Posterior cingulate gyrus (tissue), 11 donors: ENCODE results near the gene METTL26.
A peak's percentile ranks its signal among the peaks of the same experiment; 100 is the strongest.
"Not testable (repeated sequence)": the region's sequence is repeated elsewhere in the genome, so short reads cannot be mapped to it uniquely, and the experiment has no call there.

ENCODE experiments used
- DNase-seq, 10 donors: peaks; one replicate each; pipeline versions ENCODE4 v3.0.0 to v3.0.0-alpha.2; 2020 to 2021; ENCODE audit warnings: mixed read lengths in 3 of 10
- intact Hi-C: fragments of 100-400 bp; cut with DNase I; formaldehyde crosslinking; loops from one replicate; pipeline ENCODE4 v1.15.1; 2023

METTL26 gene

DNA sequence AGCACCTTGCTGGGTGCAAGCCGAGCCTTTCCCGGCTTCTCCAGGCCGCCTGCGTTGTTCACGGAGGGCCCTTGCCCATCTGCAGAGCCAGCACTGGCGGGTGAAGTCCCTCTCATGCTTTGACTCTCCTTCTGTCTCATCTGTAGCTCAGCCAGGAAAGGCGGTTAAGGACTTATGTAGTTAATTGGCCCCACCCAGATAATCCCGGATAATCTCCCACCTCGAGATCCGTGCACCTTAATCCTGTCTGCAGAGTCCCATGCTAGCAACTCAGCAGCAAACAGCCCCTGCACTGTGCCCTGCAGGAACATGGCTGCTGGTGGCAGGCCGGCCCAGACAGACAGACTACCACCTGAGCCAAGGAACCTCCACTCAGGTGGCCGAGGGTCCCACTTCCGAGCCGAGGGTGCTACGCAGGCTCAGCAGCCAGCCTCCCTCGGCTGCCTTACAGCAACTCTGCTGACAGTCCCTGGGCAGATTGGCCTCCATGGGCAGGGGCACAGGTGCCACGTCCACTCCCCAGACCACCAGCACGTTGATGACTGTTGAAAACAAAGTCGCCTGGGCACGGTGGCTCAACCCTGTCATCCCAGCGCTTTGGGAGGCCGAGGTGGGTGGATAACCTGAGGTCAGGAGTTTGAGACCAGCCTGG is 29.3 kb downstream of the METTL26 start:
- no peak for DNase-seq
- intact Hi-C loops, result no loop called here

GRCh38 chr16:603933-604332 is 32.2 kb downstream of the METTL26 start:
- intact Hi-C loops, result no loop called here
- no peak for DNase-seq

- DNase-seq, result peak in 1 of 10 donors; percentile 53
- intact Hi-C loops, result no loop called here
Measured at GRCh38 chr16:600781-601180, 35.3 kb downstream of the METTL26 start.

GRCh38 chr16:598823-599739 is 37.0 kb downstream of the METTL26 start:
- intact Hi-C loops, result no loop called here
- peak in 1 of 10 donors; percentile 64 for DNase-seq

- intact Hi-C loops, DNase-seq: not testable (repeated sequence)
Measured at GRCh38 chr16:597655-598054, 38.5 kb downstream of the METTL26 start.

- intact Hi-C loops, result no loop called here
- DNase-seq, result no peak
Measured at GRCh38 chr16:596736-597060, 39.4 kb downstream of the METTL26 start.

DNA sequence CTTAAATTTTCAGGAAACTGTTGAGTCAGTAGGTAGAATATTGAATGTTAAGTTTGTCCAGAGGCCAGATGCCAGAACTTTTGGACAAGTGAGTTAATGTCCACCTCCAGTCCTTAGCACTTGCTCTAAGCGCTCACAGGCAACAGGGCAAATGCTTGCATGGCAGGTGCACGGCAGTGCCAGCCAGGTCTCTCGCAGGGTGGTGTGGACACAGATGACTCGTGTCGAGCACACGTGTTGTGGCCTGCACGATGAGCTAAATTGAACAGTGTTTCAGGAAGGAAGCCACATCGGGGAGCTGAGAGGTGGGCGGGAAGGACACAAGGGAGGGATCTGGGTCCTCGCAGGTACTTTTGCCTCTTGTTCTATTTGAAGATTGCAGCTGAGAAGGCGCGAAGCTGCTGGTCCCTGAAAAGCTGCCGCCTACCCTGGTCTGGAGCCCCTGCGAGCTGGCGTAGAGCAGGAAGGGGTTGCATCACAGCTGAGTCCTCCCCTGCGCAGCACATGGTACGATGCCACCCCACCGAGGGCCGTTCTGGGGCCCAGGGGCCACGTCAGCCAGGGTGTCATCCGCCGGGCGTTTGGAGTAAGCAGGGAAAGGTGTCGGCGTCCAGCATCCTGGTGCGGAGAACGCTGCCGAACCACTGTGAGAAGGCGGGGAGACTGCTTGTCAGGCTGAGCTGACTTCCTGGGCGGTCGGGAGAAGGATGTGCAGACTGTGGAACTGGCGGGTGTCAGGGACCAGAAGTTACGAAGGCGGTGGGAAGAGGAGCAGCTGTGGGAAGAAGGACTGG is 40.0 kb downstream of the METTL26 start:
- intact Hi-C loops, result no loop called here
- DNase-seq, result peak in 8 of 10 donors; percentile 60 to 95 (median 78)

DNA sequence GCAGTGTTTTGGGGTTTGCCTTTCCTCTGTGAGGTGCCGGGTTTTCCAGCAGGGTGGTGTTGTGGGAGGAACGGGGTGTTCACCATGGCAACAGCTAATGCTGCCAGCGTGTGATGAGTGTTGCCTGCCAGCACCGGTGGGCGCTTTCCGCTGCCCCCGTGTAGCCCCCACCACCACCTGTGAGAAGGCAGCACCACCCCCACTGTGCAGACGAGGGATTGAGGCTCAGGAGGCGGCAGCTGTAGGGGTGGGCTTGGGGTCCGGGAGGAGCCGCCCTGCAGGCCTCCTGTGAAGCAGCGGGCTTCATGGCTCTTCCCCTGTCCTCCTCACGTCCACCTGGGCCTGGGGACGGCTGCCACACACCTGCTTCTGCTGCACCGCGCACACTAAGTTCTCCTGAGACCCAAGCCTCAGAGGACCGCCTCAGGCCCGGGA is 41.0 kb downstream of the METTL26 start:
- intact Hi-C loops, result no loop called here
- no peak for DNase-seq

- intact Hi-C loops, result loop anchor here (2.0 kb wide), 1 partner anchor 43 kb away; the partner anchor contains the start of gene METTL26
- peak in 1 of 10 donors; percentile 88 for DNase-seq
Measured at GRCh38 chr16:593807-594206, 42.3 kb downstream of the METTL26 start.

DNA sequence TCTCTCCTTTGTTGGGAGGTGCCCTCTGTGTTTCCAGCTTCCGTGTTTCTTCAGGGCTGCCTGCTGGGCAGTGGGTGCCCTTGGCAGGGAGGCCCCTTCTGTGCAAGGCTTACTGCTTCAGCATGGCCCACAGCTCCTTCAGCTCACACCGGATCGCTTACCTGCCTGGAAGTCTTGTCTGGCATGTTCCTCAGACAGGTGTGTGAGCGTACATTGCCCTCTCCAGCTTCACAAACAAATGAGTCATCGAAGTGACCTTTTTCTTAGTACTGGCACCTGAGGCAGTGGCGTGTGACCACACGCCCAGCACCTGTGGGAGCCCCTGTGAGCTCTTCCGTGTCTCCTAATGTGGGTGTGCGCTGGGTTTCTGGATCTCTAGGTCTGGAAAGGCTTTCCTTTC is 42.7 kb downstream of the METTL26 start:
- no peak for DNase-seq
- intact Hi-C loops, result loop anchor here (2.0 kb wide), 1 partner anchor 43 kb away; the partner anchor contains the start of gene METTL26

GRCh38 chr16:592518-593306 is 43.4 kb downstream of the METTL26 start:
- intact Hi-C loops, result loop anchor here (2.0 kb wide), 1 partner anchor 44 kb away; the partner anchor contains the start of gene METTL26
- peak; percentile 31 to 96 (median 72) for DNase-seq

- no peak for DNase-seq
- intact Hi-C loops, result loop anchor here (2.0 kb wide), 1 partner anchor 45 kb away; the partner anchor contains the start of gene METTL26
Measured at GRCh38 chr16:591892-592517, 44.1 kb downstream of the METTL26 start.

- intact Hi-C loops, result no loop called here
- no peak for DNase-seq
Measured at GRCh38 chr16:591231-591630, 44.9 kb downstream of the METTL26 start.

DNA sequence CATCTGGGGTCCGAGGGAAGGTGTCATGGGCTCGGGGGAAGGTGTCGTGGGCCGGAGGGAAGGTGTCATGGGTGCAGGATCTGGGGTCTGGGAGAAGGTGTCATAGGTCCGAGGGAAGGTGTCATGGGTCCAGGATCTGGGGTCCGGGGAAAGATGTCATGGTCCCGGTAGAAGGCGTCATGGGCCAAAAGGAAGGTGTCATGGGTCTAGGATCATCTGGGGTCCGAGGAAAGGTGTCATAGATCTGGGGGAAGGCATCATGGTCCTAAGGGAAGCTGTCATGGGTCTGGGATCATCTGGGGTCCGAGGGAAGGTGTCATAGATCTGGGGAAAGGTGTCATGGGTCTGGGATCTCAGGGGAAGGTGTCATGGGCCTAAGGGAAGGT is 45.3 kb downstream of the METTL26 start:
- intact Hi-C loops, result no loop called here
- DNase-seq, result no peak

DNA sequence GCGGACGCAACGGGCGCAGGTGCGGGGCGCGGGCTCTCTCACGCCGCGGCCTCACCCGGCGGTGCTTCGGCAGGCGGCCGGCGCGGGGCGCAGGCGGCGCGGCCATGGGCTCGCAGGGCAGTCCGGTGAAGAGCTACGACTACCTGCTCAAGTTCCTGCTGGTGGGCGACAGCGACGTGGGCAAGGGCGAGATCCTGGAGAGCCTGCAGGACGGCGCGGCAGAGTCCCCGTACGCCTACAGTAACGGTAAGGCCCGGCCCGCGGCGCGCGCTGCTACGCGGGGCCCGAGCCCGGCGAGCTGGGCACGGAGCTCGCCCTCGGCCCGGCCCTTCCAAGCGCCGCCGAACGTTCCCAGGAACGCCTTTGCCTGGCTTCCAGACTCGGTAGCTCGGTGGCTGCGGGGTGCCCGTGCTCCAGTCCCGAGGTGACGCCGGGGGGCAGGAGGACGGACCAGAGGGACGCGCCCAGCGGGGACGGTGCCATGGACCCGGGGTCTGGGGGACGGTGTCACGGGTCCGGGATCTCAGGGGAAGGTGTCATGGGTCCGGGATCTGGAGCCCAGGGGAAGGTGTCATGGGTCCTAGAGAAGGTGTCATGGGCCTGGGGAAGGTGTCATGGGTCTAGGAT is 45.8 kb downstream of the METTL26 start:
- DNase-seq, result no peak
- intact Hi-C loops, result no loop called here

- intact Hi-C loops, result loop anchor here (10.0 kb wide), 1 partner anchor 65 kb away; the partner anchor contains the start of gene CAPN15
- DNase-seq, result peak; percentile 98 to 100 (median 100)
Measured at GRCh38 chr16:589658-590187, 46.4 kb downstream of the METTL26 start, which contains the start of gene RAB40C. Gene RAB40C (plus strand): TSS chr16:590066. CDS start chr16:590292, 226 bp downstream.

- intact Hi-C loops, result loop anchor here (10.0 kb wide), 1 partner anchor 64 kb away; the partner anchor contains the start of gene CAPN15
Measured at GRCh38 chr16:588889-589657, 47.0 kb downstream of the METTL26 start.

DNA sequence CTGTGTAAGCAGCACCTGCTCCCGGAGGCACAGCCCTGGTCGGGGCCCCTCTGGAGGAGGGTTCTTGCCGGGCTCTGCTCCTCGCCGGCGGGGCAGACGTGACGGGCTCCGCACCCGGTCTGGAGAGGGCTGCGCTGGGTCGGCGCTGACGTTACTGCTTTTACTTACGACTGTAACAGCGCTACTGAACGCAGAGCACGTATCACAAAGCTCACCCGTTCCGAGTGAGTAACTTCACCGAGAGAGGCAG is 47.5 kb downstream of the METTL26 start:
- DNase-seq, result peak in 1 of 10 donors; percentile 90
- intact Hi-C loops, result loop anchor here (10.0 kb wide), 1 partner anchor 64 kb away; the partner anchor contains the start of gene CAPN15

More at GRCh38 chr16:588889-589657, 47.0 kb downstream of the METTL26 start:
- peak; percentile 95 to 100 (median 98) for DNase-seq
